H1 (cell line): ENCODE results near the gene STIMATE. TPM values are rescaled to one million over a fixed set of nuclear protein-coding genes. Genes with fewer than 3 reads are reported as not detected.

Experiments used
- ASH2L ChIP-seq: fragments of 200-600, 300-600 bp; sonication (generic); IDR thresholded peaks from one replicate; pipeline ENCODE4 v1.7.1; 2017; ENCODE audit warnings: low read length
- BACH1 ChIP-seq: IDR thresholded peaks from 2 replicates; pipeline ENCODE4 v1.6.1; 2012; ENCODE audit warnings: low read length, improper control_type of control experiment
- polyA plus RNA-seq, 7 experiments: library from polyadenylated mRNA; depleted of rRNA in 3 of 7; stranded (reverse) in 5 of 7; unstranded in 2 of 7; fragments of >200 nt in 5 of 7; fragments of 200-250 nt in 2 of 7; gene quantifications; 1 replicate in 5 of 7; 2 replicates in 1 of 7; 4 replicates in 1 of 7; pipeline versions ENCODE4 v1.2.1 to v1.2.3, GENCODE V29; 2011 to 2013; ENCODE audit warnings: missing spikeins in 2 of 7, mixed read lengths in 2 of 7
- total RNA-seq: library from RNA; stranded (reverse); fragmentation: NEBNext Ultra II Directional; extraction: Animal tissue kit (Norgen Biotek cat#: 25700); gene quantifications from 2 replicates; pipeline ENCODE4 v1.2.1, GENCODE V29; 2021

Gene STIMATE
- total and polyA plus RNA-seq, 2 of the 8 experiments (the other 6 are each of a cell fraction or from before 2014, with no cell fraction given), result 17.5 to 22.1 TPM

DNA sequence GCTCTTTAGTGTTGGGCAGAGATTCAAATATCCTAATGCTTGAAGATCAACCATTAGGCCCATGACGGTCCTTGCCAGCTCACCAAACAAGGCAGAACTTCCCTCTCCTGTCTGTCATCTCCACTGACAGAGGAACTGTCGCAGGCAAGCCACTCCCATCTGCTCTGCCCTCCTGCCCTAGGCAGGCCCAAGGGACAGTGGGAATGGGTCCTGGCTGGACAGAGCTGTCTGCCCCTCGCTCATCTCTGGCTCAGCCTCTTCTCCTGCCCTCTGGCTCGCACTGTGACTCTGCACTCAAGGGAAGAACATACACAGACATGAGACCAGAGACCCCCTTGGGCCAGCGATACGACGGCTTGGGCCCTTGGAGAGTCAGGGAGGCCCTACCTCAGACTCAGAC lies 54.9 kb downstream of the STIMATE start (continued):
- TF ChIP-seq ASH2L (no peak), BACH1 (no peak)
